CD4-positive, alpha-beta T cell treated with Interleukin-1 beta for 1 hour (primary cell): ENCODE results near the gene OR2T6.
"Not testable (repeated sequence)": the region's sequence is repeated elsewhere in the genome, so short reads cannot be mapped to it uniquely, and the experiment has no call there.

Source experiments
- DNase-seq, 2 donors: peaks; one replicate each; pipeline ENCODE4 v3.0.0-alpha.2; 2020 to 2022

The OR2T6 gene

GRCh38 chr1:248434913-248435312 is 59.4 kb downstream of the OR2T6 start:
- not testable (repeated sequence) for DNase-seq

- not testable (repeated sequence) for DNase-seq
Measured at GRCh38 chr1:248436303-248436702, 60.8 kb downstream of the OR2T6 start.

GRCh38 chr1:248438668-248439067 is 63.1 kb downstream of the OR2T6 start:
- DNase-seq = not testable (repeated sequence)

GRCh38 chr1:248439283-248439682 is 63.7 kb downstream of the OR2T6 start:
- DNase-seq = not testable (repeated sequence)
